ENCODE data around the gene SFR1.

SFR1 gene

GRCh38 chr10:104101902-104102301 lies 20.1 kb upstream of the SFR1 start:
- no peaks in the 10 kb centered on the region for H3K36me3 ChIP-seq (replicated peaks; ENCODE audit: insufficient read depth, low read length)
- no peak for DNase-seq
- TF ChIP-seq EZH2 (optimal IDR thresholded peaks at IDR 0.05; ENCODE audit: low read depth, low read length), result no peak
- TF ChIP-seq EZH2phosphoT487 (IDR thresholded peaks at IDR 0.05; ENCODE audit: low read length), result no peak
- TF ChIP-seq CTCF (IDR thresholded peaks at IDR 0.05; ENCODE audit: low read length), result no peak
- H3K27me3 ChIP-seq (replicated peaks; ENCODE audit: insufficient read depth, low read length), result no peaks in the 10 kb centered on the region
- no peaks in the 10 kb centered on the region for H4K20me1 ChIP-seq (ENCODE audit: insufficient read depth, low read length)
- H2AFZ ChIP-seq (ENCODE audit: low read length), result no peak overlapping the region
- H3K9me3 ChIP-seq (replicated peaks; ENCODE audit: insufficient read depth, low read length), result no peaks in the 10 kb centered on the region
- no peak overlapping the region for H3K27ac ChIP-seq (ENCODE audit: low read length)
- no peak overlapping the region for H3K4me3 ChIP-seq (ENCODE audit: low read length)
- no peaks in the 10 kb centered on the region for H3K9me2 ChIP-seq (replicated peaks; ENCODE audit: insufficient read depth, low read length)
- peaks cover 16% of the 10 kb centered on the region for H3K4me1 ChIP-seq (ENCODE audit: low read length)
- no peaks in the 10 kb centered on the region for H3K79me2 ChIP-seq (ENCODE audit: low read length)
- no peaks in the 10 kb centered on the region for H3F3A ChIP-seq (ENCODE audit: insufficient read depth, low read length)
- no peak overlapping the region for H3K9ac ChIP-seq (ENCODE audit: low read length)
- no peak overlapping the region for H3K4me2 ChIP-seq (ENCODE audit: low read depth, low read length)

- H3K4me3 ChIP-seq (ENCODE audit: low read length), result no peak overlapping the region
- no peak for DNase-seq
- H3F3A ChIP-seq (ENCODE audit: insufficient read depth, low read length), result no peaks in the 10 kb centered on the region
- H3K36me3 ChIP-seq (replicated peaks; ENCODE audit: insufficient read depth, low read length), result no peaks in the 10 kb centered on the region
- H3K4me1 ChIP-seq (ENCODE audit: low read length), result peaks cover 16% of the 10 kb centered on the region
- TF ChIP-seq EZH2 (optimal IDR thresholded peaks at IDR 0.05; ENCODE audit: low read depth, low read length) (no peak), EZH2phosphoT487 (IDR thresholded peaks at IDR 0.05; ENCODE audit: low read length) (no peak), CTCF (IDR thresholded peaks at IDR 0.05; ENCODE audit: low read length) (no peak)
- no peaks in the 10 kb centered on the region for H3K27me3 ChIP-seq (replicated peaks; ENCODE audit: insufficient read depth, low read length)
- H3K9me2 ChIP-seq (replicated peaks; ENCODE audit: insufficient read depth, low read length), result no peaks in the 10 kb centered on the region
- H3K4me2 ChIP-seq (ENCODE audit: low read depth, low read length), result peak overlapping the region; percentile 28; the same call in 1 of the 2 replicates
- H3K79me2 ChIP-seq (ENCODE audit: low read length), result no peaks in the 10 kb centered on the region
- H3K27ac ChIP-seq (ENCODE audit: low read length), result no peak overlapping the region
- H4K20me1 ChIP-seq (ENCODE audit: insufficient read depth, low read length), result no peaks in the 10 kb centered on the region
- H2AFZ ChIP-seq (ENCODE audit: low read length), result no peak overlapping the region
- no peaks in the 10 kb centered on the region for H3K9me3 ChIP-seq (replicated peaks; ENCODE audit: insufficient read depth, low read length)
- no peak overlapping the region for H3K9ac ChIP-seq (ENCODE audit: low read length)
Measured at GRCh38 chr10:104103956-104104355, 18.0 kb upstream of the SFR1 start.

- Histone ChIP-seq H3K27me3 (replicated peaks; ENCODE audit: insufficient read depth, low read length) (no peaks in the 10 kb centered on the region), H3K4me2 (ENCODE audit: low read depth, low read length) (peak overlapping the region; percentile 28; the same call in 1 of the 2 replicates), H3K27ac (ENCODE audit: low read length) (no peak overlapping the region), H3K36me3 (replicated peaks; ENCODE audit: insufficient read depth, low read length) (no peaks in the 10 kb centered on the region), H4K20me1 (ENCODE audit: insufficient read depth, low read length) (no peaks in the 10 kb centered on the region), H3K9ac (ENCODE audit: low read length) (no peak overlapping the region), H3K9me2 (replicated peaks; ENCODE audit: insufficient read depth, low read length) (no peaks in the 10 kb centered on the region), H3K79me2 (ENCODE audit: low read length) (no peaks in the 10 kb centered on the region), H3F3A (ENCODE audit: insufficient read depth, low read length) (no peaks in the 10 kb centered on the region), H3K4me1 (ENCODE audit: low read length) (peaks cover 16% of the 10 kb centered on the region), H2AFZ (ENCODE audit: low read length) (no peak overlapping the region), H3K9me3 (replicated peaks; ENCODE audit: insufficient read depth, low read length) (no peaks in the 10 kb centered on the region), H3K4me3 (ENCODE audit: low read length) (no peak overlapping the region)
- TF ChIP-seq EZH2 (optimal IDR thresholded peaks at IDR 0.05; ENCODE audit: low read depth, low read length), result no peak
- TF ChIP-seq EZH2phosphoT487 (IDR thresholded peaks at IDR 0.05; ENCODE audit: low read length), result no peak
- no peak for TF ChIP-seq CTCF (IDR thresholded peaks at IDR 0.05; ENCODE audit: low read length)
- DNase-seq, result no peak
Measured at GRCh38 chr10:104104418-104104817, 17.6 kb upstream of the SFR1 start.

Data from MM.1S (cell line).